ENCODE results near the gene NME3.
A peak's percentile ranks its signal among the peaks of the same experiment; 100 is the strongest.
"Not testable (repeated sequence)": the region's sequence is repeated elsewhere in the genome, so short reads cannot be mapped to it uniquely, and the experiment has no call there.

Gene NME3

DNA sequence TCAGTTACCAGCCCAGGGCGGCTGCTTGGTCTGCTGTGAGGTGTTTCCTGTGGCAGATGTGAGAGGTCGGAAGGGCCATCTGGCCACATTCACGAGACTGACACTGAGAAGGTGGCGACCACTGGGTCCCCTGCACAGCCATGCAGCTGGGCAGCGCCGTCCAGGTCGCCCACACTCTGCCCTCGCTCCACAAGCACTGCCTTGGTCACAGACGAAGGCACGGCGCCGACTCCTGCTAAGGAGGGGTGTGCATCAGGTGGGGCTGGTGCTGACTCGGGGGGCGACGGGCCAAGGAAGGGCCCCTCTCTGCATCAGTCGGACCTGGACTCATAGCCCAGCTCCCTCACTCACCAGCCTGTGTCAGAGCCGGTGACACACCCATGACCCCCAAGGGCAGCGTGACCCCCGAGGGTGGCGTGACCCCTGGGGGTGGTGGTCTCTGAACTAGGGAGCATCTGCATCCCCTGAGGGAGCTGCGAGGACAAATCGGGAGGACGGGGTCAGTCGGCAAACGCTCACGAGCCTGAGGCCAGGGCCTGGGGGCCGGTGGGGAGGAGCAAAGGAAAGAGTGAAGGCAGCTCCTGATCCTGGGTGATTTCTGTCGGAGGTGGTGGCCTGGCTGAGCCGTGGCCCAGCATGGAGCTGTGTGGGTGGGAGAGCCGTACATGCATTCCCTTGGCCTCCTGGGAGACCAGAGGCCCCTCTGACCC lies 30.4 kb downstream of the NME3 start:
- peaks cover 39% of the 10 kb centered on the region for H3K36me3 ChIP-seq

DNA sequence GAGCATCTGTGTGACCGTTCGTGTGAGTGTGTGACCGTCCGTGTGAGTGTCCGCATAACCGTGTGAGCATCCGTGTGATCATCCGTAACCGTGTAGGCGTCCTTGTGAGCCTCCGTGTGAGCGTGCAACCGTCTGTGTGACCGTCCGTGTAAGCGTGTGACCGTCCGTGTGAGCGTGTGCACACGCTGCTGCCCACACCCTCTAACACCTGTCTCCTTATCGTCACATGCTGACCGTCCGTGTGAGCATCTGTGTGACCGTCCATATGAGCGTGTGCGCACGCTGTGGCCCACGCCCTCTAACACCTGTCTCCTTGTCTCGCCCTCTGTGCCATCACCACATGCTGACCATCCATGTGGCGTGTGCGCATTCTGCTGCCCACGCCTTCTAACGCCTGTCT lies 31.1 kb downstream of the NME3 start:
- Histone ChIP-seq H3K4me3 (ENCODE audit: low read depth in 1 of 2, low read length in 1 of 2) (no peak overlapping the region), H3K36me3 (peaks cover 32% of the 10 kb centered on the region), H3K4me1 (ENCODE audit: control insufficient read depth in 1 of 2, insufficient read depth in 1 of 2, low read depth in 1 of 2, low read length in 1 of 2) (no peaks in the 10 kb centered on the region), H3K9me3 (no peaks in the 10 kb centered on the region), H3K27ac (no peak overlapping the region), H3K27me3 (no peaks in the 10 kb centered on the region)
- TF ChIP-seq, protein P1, sequence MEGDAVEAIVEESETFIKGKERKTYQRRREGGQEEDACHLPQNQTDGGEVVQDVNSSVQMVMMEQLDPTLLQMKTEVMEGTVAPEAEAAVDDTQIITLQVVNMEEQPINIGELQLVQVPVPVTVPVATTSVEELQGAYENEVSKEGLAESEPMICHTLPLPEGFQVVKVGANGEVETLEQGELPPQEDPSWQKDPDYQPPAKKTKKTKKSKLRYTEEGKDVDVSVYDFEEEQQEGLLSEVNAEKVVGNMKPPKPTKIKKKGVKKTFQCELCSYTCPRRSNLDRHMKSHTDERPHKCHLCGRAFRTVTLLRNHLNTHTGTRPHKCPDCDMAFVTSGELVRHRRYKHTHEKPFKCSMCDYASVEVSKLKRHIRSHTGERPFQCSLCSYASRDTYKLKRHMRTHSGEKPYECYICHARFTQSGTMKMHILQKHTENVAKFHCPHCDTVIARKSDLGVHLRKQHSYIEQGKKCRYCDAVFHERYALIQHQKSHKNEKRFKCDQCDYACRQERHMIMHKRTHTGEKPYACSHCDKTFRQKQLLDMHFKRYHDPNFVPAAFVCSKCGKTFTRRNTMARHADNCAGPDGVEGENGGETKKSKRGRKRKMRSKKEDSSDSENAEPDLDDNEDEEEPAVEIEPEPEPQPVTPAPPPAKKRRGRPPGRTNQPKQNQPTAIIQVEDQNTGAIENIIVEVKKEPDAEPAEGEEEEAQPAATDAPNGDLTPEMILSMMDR (IDR thresholded peaks at IDR 0.05): no peak

More for the DNA sequence above, 30.4 kb downstream of the NME3 start:
- Histone ChIP-seq H3K4me1 (ENCODE audit: control insufficient read depth in 1 of 2, insufficient read depth in 1 of 2, low read depth in 1 of 2, low read length in 1 of 2) (no peaks in the 10 kb centered on the region), H3K9me3 (no peaks in the 10 kb centered on the region), H3K27me3 (no peaks in the 10 kb centered on the region), H3K27ac (no peak overlapping the region), H3K4me3 (ENCODE audit: low read depth in 1 of 2, low read length in 1 of 2) (no peak overlapping the region)
- TF ChIP-seq, protein P1 (IDR thresholded peaks at IDR 0.05): no peak

- peaks cover 7 to 9% of the 10 kb centered on the region in 2 experiments for H3K4me1 ChIP-seq (ENCODE audit: control insufficient read depth in 1 of 2, insufficient read depth in 1 of 2, low read depth in 1 of 2, low read length in 1 of 2)
- H3K27ac ChIP-seq: no peak overlapping the region
- H3K36me3 ChIP-seq: peaks cover 43% of the 10 kb centered on the region
- H3K27me3 ChIP-seq: no peaks in the 10 kb centered on the region
- no peak overlapping the region for H3K4me3 ChIP-seq (ENCODE audit: low read depth in 1 of 2, low read length in 1 of 2)
- H3K9me3 ChIP-seq: no peaks in the 10 kb centered on the region
- TF ChIP-seq, protein P1 (IDR thresholded peaks at IDR 0.05): no peak
Measured at GRCh38 chr16:1734816-1735215, 36.5 kb downstream of the NME3 start.

GRCh38 chr16:1734123-1734522 lies 37.2 kb downstream of the NME3 start:
- Histone ChIP-seq H3K4me3 (ENCODE audit: low read depth in 1 of 2, low read length in 1 of 2) (no peak overlapping the region), H3K27me3 (no peaks in the 10 kb centered on the region), H3K36me3 (peaks cover 50% of the 10 kb centered on the region), H3K4me1 (ENCODE audit: control insufficient read depth in 1 of 2, insufficient read depth in 1 of 2, low read depth in 1 of 2, low read length in 1 of 2) (peaks cover 7 to 9% of the 10 kb centered on the region in 2 experiments), H3K9me3 (no peaks in the 10 kb centered on the region), H3K27ac (no peak overlapping the region)
- TF ChIP-seq, protein P1 (IDR thresholded peaks at IDR 0.05): no peak

GRCh38 chr16:1732551-1732987 lies 38.8 kb downstream of the NME3 start:
- H3K27me3 ChIP-seq; H3K4me3 ChIP-seq (ENCODE audit: low read depth in 1 of 2, low read length in 1 of 2); H3K9me3 ChIP-seq; H3K4me1 ChIP-seq (ENCODE audit: control insufficient read depth in 1 of 2, insufficient read depth in 1 of 2, low read depth in 1 of 2, low read length in 1 of 2); H3K27ac ChIP-seq: not testable (repeated sequence)
- peaks cover 65% of the 10 kb centered on the region for H3K36me3 ChIP-seq

DNA sequence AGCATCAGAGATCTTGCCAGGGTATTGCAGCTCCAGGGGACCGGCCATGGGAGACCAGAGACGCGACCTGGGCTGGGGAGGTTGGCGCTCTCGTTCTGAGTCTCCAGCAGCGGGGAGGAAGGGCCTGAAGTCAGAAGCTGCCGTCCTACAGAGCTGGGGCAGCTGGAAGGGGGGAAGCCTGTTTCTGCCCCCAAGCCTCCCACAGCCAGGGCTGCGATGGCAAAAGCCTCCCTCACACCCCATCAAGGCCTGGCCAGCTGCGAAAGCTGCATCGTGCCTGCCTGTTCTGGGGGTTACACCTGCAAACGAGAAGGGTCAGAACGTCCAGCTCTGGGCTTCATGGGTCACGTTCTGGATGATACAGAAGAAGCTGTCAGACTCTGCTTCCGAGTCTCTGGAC lies 39.3 kb downstream of the NME3 start:
- peak overlapping the region; percentile 56 for H3K27ac ChIP-seq
- TF ChIP-seq, protein P1 (IDR thresholded peaks at IDR 0.05): no peak
- H3K36me3 ChIP-seq: peaks cover 70% of the 10 kb centered on the region
- H3K27me3 ChIP-seq: no peaks in the 10 kb centered on the region
- H3K4me1 ChIP-seq (ENCODE audit: control insufficient read depth in 1 of 2, insufficient read depth in 1 of 2, low read depth in 1 of 2, low read length in 1 of 2): peaks cover 7 to 9% of the 10 kb centered on the region in 2 experiments
- no peak overlapping the region for H3K4me3 ChIP-seq (ENCODE audit: low read depth in 1 of 2, low read length in 1 of 2)
- no peaks in the 10 kb centered on the region for H3K9me3 ChIP-seq
